ENCODE data around the gene ADRM1.

The ADRM1 gene

DNA sequence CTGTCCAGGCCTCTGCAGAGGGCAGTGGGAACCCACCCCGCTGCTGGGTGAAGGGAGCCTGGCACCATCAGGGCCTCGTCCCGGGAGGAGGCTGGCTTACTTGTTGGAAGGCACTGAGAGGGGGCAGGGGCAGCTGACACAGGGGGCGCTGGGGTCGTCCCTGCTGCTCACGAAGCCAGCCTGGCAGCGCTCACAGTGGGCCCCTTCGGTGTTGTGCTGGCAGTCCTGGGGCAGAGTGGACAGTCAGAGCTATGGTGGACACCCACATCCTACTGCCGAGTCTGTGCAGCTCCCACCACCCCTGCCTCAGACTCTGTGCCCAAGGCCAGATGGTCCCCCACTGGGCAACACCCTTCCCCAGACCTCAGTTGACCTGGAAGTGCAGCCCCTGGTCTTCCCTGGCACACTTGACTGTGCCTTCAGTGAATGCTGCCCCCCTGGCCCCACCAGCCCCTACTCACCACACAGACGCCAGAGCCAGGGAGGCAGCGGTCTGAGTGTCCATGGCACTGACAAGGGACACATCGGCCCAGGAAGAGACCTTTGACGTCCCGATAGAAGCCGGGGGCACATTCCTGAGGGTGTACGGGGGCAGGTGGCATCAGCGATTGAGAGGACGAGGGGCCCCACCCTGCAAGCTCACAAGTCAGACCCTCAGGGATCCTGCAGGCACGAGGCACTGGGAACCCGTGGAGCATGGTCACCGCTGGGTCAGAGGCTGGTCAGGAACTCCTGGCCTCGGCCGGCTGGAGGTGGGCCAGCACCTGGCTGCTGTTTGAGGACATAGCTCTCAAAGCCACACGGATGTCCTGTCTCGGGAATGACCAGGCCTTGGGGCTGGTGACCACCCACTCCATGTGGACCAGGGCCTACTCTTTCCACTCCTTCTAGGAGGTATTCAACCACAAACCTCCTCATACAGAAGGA, 21.4 kb downstream of the ADRM1 start:
- DNase-seq: no peak

DNA sequence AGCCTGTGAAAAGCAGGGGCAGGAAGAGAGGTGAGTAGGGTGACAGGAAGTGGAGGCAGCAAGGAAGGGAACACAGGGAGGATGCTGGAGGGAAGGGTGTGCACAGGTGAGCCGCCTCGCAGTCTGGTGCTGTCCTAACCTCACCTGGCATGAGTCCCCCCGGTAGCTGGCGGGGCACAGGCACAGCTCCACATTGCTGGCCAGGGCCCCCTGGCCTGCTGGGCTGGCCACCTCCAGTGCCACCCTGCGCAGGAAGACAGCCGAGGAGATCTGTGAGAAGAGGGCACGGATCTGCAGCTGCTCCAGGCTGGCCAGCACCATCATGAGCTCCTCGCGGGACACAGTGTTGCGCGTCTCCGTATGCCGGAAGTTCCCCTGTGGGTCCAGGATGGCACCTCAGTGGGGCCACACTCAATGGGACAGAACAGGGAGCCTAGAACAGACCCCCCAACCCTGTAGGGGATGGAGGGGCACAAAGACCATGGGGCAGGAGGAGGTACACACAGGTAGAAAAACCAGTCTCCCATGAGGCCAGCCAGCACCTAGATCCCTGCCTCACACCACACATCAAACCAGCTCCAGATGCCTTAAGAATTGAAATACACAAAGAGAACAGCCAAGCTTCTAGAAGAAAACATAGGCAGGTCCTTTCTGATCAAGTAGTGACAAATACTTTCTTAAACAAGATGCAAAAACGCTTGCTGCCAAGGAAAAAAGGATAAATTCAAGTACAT, 22.5 kb downstream of the ADRM1 start:
- TF ChIP-seq POLR2A (IDR thresholded peaks at IDR 0.05; ENCODE audit: low read length) (no peak), GATA1 (IDR thresholded peaks at IDR 0.05; ENCODE audit: low read depth, low read length) (no peak)
- DNase-seq: no peak

More for the DNA sequence above, 21.4 kb downstream of the ADRM1 start:
- TF ChIP-seq GATA1 (IDR thresholded peaks at IDR 0.05; ENCODE audit: low read depth, low read length) (no peak), POLR2A (IDR thresholded peaks at IDR 0.05; ENCODE audit: low read length) (no peak)

DNA sequence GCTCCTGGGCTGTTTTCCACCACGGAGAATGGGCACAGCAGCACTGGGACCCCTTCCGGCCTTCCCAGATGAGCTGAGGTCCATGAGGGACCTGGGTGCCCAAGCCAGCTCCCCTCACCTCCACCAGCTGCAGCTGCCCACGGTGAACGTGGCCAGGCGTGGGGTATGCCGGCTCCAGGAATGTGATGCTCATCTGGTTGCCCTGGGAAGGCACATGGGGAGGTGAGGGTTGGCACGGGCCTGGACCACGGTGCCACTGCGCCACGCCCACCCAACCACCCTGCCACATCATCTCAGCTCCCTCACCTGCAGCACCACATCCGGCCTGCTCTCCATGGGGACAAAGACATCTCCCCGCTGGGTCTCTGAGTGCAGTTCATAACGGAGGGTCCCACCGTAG, 23.8 kb downstream of the ADRM1 start:
- DNase-seq: no peak
- TF ChIP-seq GATA1 (IDR thresholded peaks at IDR 0.05; ENCODE audit: low read depth, low read length): no peak
- TF ChIP-seq POLR2A (IDR thresholded peaks at IDR 0.05; ENCODE audit: low read length): no peak

DNA sequence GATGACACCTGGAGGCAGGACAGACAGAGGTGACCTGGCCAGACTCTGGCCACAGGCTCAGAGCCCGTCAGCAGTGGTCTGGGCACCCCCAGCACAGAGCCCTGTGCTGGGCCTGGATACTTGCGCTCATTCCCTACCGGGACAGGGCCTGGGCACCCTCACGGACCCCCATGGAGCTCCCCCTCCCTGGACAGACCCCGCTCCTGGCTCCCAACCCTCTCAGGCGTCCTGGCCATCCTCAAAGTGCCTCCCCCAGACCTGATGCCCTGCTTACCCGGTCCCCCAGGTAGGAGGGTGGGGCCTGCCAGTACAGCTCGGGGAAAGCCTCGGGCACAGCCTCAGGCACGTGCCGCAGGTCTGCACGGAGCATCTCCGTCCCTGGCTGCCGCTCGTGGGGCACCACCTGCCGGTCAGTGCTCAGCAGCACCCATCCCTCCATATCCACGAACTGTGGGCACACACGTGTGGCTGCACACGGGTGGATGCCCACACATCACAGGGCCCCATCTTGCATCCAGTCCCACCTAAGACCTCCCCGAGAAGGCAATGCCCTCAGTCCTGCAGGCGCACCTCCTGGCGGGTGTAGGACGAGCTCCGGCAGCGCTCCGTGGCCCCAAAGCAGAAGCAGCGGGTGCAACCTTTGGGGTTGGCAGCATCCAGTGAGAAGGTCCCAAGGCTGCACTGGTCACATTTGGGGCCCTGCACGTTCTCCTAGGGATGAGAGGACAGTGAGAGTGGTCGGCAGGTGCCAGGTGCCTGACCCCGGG, 24.3 kb downstream of the ADRM1 start:
- TF ChIP-seq POLR2A (IDR thresholded peaks at IDR 0.05; ENCODE audit: low read length): no peak
- no peak for TF ChIP-seq GATA1 (IDR thresholded peaks at IDR 0.05; ENCODE audit: low read depth, low read length)
- DNase-seq: no peak

DNA sequence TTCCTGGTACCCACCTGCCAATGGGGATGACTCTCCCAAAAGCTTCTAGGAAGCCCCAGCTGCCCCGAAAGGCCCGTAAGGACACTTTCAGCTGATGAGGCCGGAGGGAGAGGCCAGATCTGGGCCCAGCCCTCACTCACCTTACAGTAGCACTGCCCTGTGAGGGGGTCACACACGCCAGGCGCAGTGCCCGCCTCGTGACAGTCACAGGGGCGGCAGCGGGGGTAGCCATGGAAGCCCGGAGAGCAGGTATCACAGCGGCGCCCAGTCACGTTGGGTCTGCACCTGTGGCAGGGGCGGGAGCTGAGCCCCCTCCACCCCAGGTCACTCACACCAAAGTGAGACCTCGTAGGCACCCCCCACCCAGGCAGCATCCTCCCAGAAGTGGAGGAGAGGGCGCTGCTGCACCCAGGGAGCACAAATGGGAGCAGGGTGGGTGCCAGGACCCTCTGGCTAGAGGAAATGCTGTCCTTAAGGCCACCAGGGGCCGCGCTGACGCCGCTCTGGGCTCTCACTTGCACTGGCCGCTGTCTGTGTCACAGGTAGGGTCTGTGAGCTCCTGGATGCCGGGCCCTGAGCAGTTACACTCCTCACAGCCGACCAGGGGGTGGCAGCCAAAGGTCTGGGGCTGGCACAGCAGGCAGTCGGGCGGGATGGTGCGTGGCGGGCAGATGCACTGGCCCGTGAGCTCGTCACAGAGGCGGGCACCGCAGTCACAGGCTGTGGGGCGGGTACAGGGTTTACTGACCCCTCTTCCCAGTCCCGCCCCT, 25.1 kb downstream of the ADRM1 start:
- TF ChIP-seq GATA1 (IDR thresholded peaks at IDR 0.05; ENCODE audit: low read depth, low read length): no peak
- TF ChIP-seq POLR2A (IDR thresholded peaks at IDR 0.05; ENCODE audit: low read length): no peak

GRCh38 chr20:62328684-62329388, 26.0 kb downstream of the ADRM1 start:
- TF ChIP-seq POLR2A (IDR thresholded peaks at IDR 0.05; ENCODE audit: low read length): no peak
- TF ChIP-seq GATA1 (IDR thresholded peaks at IDR 0.05; ENCODE audit: low read depth, low read length): no peak
- no peak for DNase-seq

More for the DNA sequence above, 25.1 kb downstream of the ADRM1 start:
- no peak for DNase-seq

- DNase-seq: no peak
- TF ChIP-seq POLR2A (IDR thresholded peaks at IDR 0.05; ENCODE audit: low read length) (no peak), GATA1 (IDR thresholded peaks at IDR 0.05; ENCODE audit: low read depth, low read length) (no peak)
Observed at GRCh38 chr20:62329389-62330377, 26.9 kb downstream of the ADRM1 start.

DNA sequence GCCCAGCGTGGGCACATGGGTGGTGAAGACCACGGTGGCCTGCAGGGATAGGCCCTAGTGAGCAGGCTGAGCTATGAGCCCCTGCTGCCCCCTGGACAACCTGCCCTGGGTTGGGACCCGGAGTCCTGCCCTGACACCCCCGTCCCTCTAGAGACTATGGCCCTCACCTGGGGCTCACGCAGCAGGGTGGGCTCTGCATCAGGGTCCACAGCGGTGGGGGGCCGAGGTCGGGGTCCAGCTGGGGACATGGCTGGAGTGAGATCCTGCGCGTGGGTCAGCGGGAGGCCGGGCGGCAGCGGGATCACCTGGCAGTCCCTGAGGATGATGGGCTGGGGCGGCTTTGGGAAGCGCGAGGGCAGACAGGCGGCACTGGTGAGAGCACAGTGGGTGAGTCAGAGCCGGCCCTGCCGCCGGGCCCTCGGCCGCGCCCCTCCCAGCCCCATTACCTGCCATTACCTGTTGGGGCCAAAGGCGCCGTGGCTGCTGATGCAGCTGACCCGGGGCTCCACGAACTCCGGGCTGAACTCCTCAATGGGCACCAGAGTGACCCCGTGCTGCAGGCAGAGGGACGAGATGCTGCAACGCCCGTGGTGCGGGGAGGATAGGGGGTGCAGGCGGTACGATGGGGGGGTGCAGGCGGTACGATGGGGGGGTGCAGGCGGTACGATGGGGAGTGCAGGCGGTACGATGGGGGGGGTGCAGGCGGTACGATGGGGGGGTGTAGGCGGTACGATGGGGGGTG, 27.9 kb downstream of the ADRM1 start:
- no peak for DNase-seq
- TF ChIP-seq GATA1 (IDR thresholded peaks at IDR 0.05; ENCODE audit: low read depth, low read length): no peak
- no peak for TF ChIP-seq POLR2A (IDR thresholded peaks at IDR 0.05; ENCODE audit: low read length)

GRCh38 chr20:62331347-62331746, 28.6 kb downstream of the ADRM1 start:
- no peak for DNase-seq
- TF ChIP-seq GATA1 (IDR thresholded peaks at IDR 0.05; ENCODE audit: low read depth, low read length): no peak
- no peak for TF ChIP-seq POLR2A (IDR thresholded peaks at IDR 0.05; ENCODE audit: low read length)

DNA sequence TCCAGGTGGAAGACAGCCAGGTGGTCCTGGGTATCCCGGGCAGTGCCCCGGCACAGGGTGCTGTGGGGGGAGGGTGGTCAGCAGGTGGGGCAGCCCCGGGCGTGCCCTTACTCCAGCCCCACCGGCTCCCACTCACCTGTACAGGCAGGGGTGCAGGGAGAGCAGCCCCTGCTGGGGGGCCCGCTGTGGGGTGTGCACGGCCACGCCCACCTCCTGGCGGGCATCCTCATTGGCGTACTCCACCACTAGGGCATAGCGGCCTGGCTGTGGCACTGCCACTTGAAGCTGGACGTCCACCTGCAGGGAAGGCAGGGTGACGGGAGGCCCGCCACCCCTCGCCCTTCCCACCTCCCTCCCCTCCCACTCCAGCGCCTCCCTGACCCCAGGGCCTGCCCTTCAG, 29.6 kb downstream of the ADRM1 start:
- no peak for DNase-seq
- TF ChIP-seq GATA1 (IDR thresholded peaks at IDR 0.05; ENCODE audit: low read depth, low read length) (no peak), POLR2A (IDR thresholded peaks at IDR 0.05; ENCODE audit: low read length) (no peak)
